Activated CD4-positive, alpha-beta T cell treated with anti-CD3 and anti-CD28 coated beads, Interleukin-2, Interleukin-6, amounts not matched to agents 100 ng/mL and 50 ng/mL, durations not matched to agents 16 hours and 8 hours (primary cell): ENCODE results near the gene PSPN.
A peak's percentile ranks its signal among the peaks of the same experiment; 100 is the strongest.

ENCODE experiments used
- DNase-seq: peaks from one replicate; pipeline ENCODE4 v3.0.0-alpha.2; 2020

PSPN gene, protein sequence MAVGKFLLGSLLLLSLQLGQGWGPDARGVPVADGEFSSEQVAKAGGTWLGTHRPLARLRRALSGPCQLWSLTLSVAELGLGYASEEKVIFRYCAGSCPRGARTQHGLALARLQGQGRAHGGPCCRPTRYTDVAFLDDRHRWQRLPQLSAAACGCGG

GRCh38 chr19:6375411-6376010 lies at the start of gene PSPN:
TSS of gene PSPN (minus strand) at chr19:6375933. CDS start at chr19:6375849, 84 bp downstream.
- no peak for DNase-seq

DNA sequence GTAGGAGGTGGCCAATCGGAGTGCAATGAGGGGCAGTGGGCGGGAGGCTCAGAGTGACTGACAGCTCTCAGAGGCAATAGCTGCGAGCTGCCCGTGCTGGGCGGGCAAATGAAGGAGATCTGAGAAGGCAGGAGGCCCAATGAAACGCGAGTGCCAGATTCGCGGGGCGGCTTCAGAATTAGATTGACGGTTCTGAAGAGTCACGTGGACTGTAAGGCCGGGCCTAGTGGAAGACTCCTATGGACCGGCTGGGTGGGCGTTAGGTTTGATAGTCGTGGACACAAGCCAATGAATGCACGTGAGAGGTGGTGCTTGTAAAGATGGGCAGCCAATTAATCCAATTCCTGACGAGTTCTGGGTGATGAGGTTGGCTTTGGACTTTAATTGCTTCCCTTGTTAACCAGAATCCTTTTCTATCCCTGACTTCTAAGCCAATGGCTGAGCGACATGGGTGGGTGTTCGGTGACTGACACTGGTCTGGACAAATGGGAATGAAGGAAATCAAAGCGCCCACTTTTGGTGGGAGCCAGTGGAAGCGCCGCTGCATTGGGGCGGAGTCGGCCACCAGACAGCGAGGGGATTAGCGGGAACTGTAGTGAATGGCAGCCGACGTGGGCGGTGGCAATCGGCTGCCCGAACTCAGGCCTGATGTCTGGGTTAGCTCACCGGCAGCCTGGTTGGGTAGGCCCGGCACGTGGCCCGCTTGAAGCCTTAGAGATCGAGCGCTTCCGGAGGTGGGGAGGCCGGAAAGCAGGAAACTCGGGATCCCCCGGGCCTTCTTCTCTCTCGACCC lies 49.4 kb upstream of the PSPN start:
- peak; percentile 100 for DNase-seq

DNA sequence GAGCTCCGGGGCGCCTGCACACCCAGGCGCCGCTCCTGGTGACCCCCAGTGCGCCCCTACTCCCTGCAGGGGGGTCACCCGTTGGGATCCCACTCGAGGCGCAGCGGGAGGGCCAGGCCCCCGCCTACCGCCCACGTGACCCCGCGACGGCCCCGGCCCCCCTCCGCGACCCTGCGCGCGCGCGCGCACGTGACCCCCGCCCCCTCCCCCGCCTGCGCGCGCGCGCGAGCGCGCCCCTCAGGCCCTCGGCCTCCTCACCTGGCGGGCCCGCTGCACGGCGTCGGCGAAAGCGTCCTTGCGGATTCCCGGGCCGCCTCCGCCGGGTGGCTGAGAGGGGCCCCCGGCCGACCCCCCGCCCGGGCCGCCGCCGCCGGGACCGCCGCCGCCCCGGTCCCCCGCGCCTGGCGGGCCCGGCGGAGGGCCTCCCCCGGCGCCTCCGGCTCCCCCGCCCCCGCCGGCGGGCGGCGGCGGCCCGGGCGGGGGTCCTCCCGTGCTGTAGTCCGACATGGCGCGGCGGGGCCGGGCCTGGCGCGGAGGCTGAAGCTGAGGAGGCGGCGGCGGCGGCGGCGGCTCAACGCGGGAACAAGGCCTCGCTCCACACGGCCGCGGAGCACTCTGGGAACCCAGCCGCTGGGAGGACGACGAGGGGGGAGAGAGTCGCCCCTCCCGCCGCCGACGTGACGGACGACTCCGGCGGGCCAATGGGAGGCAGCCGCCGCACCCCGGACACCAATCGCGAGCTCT lies 48.6 kb upstream of the PSPN start, which contains the start of gene KHSRP:
Gene KHSRP, minus strand, starts transcription at position 617 of the 744 bp plus-strand sequence. Its CDS starts 110 bp downstream, at position 507.
- DNase-seq = peak; percentile 34

DNA sequence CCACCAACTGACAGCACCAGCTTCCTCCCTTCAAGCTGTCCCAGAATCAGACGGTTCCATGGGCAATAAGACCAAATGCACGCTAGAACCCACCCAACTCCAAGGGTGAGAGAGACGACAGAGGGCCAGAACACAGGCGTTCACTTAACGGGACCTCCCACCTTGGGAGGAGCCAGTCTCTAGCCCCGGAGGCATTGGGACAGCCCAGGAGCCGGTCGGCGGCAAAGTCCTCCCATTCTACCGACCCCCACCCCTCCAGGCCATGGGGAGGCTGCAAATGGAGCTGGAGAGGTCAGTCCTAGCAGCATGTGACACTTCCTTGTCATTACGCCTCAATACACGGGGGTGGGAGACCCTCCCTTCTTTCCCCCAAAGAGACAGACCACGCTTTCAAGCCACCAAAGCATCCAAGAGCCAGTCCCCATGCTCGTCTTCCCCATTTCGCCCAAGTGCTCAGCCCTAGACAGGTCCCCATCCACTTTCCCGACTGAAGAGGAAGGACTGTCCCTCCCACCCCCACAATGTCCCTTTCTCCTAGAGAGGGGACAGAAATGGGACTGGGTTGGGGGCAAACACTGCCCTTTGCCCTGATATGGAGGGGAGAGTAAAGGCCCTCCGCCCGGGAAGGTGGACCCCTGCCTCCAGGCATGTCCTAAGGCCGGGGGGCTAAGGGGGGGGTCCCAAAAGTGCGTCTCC lies 47.9 kb upstream of the PSPN start:
- peak; percentile 59 for DNase-seq

- no peak for DNase-seq
These were observed 45.6 kb upstream of the PSPN start for GRCh38 chr19:6421075-6422014.

GRCh38 chr19:6418562-6418932 lies 42.8 kb upstream of the PSPN start:
- DNase-seq = no peak

- no peak for DNase-seq
These were observed 42.2 kb upstream of the PSPN start for GRCh38 chr19:6417713-6418561.

GRCh38 chr19:6416658-6417405 lies 41.1 kb upstream of the PSPN start:
- DNase-seq = no peak

DNA sequence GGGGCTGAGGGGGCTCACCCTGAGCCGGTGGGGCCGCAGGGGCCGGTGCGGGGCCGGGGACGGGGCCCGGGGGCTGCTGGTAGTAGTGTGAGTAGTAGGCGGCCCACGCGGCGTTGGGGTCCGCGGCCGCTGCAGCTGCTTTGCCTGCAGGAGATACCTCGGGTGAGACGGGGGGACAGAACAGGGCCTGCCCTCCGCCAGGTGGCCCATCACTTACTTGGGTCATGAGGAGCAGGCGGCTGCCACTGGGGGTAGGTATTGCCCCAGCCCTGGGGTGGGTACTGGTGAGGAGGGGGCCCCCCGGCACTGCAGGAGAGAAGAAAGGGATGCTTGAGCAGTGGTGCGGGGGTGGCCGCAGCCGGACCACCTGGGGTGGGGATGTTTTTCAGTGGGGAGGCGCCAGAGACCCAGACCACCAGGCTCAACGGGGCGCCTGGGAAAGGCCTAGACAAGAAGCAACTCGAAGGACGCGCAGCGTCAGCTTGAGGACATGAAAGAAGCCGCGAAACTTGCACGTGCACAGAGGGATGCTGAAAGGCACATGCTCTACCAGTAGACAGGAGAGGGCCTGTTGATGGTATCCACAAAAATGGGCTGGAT lies 40.0 kb upstream of the PSPN start:
- DNase-seq = no peak

DNA sequence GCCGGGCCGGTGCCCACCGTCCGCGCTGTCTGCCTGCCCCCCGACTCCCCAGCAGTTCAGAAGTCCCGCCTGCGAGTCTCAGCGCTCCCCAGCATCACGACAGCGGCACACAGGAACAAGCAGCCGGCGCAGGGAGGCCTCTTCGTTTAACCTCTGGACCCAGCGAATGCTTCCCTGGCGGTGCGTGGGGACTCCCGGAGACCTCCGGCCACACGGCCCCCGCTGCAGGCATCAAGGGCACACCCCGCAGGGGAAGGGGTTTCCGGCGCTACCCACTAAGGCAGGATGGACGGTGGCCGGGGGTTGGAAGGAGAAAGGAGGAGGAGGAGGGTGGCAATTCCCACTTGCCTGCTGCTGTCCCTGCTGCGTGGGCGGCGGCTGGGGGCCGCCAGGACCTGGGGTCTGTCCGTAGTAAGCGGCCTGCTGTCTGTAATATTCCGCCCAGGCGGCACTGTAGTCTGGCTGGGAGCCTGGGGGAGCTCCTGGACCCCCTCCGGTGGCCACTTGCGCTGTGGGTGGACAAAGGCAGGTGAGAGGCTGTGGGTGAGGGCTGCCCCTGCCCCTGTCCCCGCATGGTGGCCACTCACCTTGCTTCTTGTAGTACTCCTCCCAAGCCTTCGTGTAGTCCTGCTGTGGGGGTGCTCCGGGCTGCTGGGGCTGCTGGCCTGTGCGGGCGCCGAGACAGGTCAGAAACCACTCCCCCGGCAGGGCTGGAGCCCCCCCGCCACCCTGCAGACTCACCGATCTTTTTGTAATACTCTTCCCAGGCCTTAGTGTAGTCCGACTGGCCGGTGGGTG lies 39.3 kb upstream of the PSPN start:
- no peak for DNase-seq

- DNase-seq = no peak
These were observed 38.2 kb upstream of the PSPN start for GRCh38 chr19:6413721-6414643.

DNA sequence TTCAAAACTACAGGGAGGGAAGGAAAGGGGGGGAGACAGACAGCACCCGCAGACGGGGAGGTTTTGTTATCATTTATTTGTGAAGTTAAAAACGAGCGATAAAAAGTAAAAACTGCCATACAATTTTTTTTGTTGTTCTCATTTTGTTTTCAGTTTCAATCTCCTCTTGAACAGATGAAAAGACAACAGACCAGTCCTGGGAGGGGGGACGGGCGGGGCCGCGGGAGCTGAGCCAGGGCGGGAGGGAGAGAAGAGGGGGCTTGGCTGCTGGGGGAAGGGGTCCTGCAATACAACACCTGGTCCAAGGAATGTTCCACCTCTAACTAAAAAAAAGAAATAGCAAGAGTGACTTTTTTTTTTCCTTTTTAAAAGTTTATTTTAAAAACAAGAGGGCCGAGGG lies 37.6 kb upstream of the PSPN start:
- no peak for DNase-seq

DNA sequence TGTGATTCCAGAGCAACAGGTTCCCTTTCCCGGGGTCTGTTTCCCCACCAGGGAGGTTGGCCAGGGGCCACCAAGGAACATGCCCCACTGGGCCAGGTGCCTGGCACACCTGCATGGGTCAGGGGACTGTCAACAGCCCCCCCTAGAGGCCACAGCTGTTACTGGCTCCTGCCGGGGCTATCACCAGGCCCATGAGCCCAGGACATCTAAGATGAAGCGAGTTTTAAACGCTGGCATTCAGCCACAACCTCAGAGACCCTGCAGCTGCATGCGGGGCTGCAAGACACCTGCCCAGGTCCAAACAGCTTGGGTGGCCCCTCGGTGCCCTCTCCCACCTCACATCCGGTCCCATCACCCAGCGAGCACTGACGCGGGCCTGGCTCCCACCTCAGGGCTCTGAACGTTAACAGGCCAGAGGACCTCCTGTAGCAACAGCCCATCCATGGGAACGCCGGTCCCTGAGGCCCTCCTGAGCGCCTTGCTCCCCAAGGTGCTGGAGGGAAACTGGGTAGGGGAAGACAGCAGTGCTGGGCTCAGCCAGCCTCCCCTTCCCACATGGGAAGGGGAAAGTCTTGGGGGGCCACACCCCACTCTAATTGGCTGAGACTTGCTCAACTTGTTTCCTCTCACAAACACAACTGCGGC lies 36.8 kb upstream of the PSPN start:
- peak; percentile 56 for DNase-seq

- no peak for DNase-seq
These were observed 36.3 kb upstream of the PSPN start for GRCh38 chr19:6412061-6412446.

DNA sequence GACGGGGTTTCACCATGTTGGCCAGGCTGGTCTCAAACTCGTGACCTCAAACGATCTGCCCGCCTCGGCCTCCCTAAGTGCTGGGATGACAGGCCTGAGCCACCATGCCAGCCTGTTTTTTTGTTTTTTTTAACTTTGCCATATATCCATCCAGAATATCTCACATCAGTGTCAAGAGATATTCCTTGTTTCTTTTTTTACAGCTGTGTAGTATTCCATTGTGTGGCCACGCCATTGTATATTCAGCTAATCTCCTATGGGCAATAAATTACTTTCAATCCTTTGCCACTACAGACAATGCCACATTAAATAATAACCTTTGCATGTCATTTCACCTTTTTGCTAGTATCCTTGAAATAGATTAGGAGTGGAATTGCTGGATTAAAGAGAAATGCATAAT lies 33.6 kb upstream of the PSPN start:
- no peak for DNase-seq

DNA sequence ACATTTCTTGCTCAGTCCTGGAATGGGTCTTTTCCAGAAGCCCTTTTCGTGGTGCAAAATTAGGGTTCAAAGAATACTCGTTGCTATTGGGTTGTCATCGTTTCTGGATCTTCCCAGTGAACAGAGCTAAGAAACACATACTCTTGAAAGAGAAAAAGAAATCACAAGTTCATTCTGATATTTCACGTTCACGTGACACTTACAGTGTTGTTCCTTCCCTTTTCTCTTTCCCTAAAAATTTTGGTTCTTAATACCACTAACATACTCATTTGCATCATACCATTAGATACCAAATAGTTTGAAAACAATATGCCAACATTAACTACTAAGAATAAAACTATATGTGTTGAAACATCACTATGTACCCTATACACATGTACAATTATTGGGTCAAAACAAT lies 30.7 kb upstream of the PSPN start:
- no peak for DNase-seq
